DOHH2 (cell line): ENCODE data around the gene UBASH3B.

Experiments used
- CTCF ChIP-seq: fragments of 200-600 bp; sonication (generic); IDR thresholded peaks from one replicate; pipeline ENCODE4 v1.5.1; 2014; ENCODE audit warnings: antibody characterized with exemption, mild to moderate bottlenecking, low read depth, low read length; ENCODE audit not compliant: poor library complexity, severe bottlenecking
- EZH2phosphoT487 ChIP-seq: fragments of 200-600 bp; sonication (generic); IDR thresholded peaks from 2 replicates; pipeline ENCODE4 v1.6.1; 2017; ENCODE audit warnings: borderline replicate concordance, mild to moderate bottlenecking, antibody characterized with exemption, low read length, moderate library complexity, mixed read lengths

- TF ChIP-seq CTCF: no peak
- no peak for TF ChIP-seq EZH2phosphoT487
These were observed 129.6 kb downstream of the UBASH3B start for GRCh38 chr11:122785031-122785541.
